ENCODE measurements around the gene IQGAP1. TPM values are rescaled to one million over a fixed set of nuclear protein-coding genes. Genes with fewer than 3 reads are reported as not detected.

The IQGAP1 gene
- polyA plus RNA-seq, 2 of the 4 experiments (the other 2 are of a cell fraction) = 100 to 168 TPM

DNA sequence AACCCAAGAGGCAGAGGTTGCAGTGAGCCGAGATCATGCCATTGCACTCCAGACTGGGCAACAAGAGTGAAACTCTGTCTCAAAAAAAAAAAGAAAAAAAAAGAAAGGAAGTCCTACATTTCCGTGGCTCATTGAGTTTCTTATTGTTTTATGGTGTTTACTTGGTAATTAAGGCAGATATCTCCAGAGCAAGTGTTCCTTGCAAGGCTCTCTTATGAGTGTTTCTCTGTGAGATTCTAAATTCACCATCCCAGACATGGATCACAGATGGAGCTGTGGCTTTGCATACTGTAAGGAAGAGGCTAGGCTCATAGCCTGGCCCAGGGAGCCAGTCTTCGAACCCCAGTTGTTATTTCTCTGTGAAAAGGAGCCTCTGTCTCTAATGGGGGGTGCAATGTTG, 53.0 kb downstream of the IQGAP1 start:
- 93% methylated on average over 3 of the region's 3 CpGs for WGBS (ENCODE audit: missing lambda C conversion rate)
- Histone ChIP-seq H3K4me3 (no peak overlapping the region), H3K27ac (no peak overlapping the region), H3K4me2 (no peak overlapping the region), H3K4me1 (no peaks in the 10 kb centered on the region), H3K9me3 (no peaks in the 10 kb centered on the region)
- DNase-seq (ENCODE audit: low read depth in 1 of 2, low spot score in 1 of 2) (no peak), ATAC-seq (no peak), FAIRE-seq (no peak)
- no peak for TF ChIP-seq MYC (IDR thresholded peaks at IDR 0.05; ENCODE audit: borderline replicate concordance, low read length)
- TF ChIP-seq, protein P1, sequence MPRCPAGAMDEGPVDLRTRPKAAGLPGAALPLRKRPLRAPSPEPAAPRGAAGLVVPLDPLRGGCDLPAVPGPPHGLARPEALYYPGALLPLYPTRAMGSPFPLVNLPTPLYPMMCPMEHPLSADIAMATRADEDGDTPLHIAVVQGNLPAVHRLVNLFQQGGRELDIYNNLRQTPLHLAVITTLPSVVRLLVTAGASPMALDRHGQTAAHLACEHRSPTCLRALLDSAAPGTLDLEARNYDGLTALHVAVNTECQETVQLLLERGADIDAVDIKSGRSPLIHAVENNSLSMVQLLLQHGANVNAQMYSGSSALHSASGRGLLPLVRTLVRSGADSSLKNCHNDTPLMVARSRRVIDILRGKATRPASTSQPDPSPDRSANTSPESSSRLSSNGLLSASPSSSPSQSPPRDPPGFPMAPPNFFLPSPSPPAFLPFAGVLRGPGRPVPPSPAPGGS (IDR thresholded peaks at IDR 0.05) = no peak
- no peak for TF ChIP-seq JUNB (IDR thresholded peaks at IDR 0.05)
- no peak for TF ChIP-seq FOSB (CRISPR knock-in tag; IDR thresholded peaks at IDR 0.05)
- no peak for TF ChIP-seq CBX8 (IDR thresholded peaks at IDR 0.05)
- TF ChIP-seq CHD2 (IDR thresholded peaks at IDR 0.05; ENCODE audit: low read length, partially characterized antibody) = no peak
- TF ChIP-seq, protein P2, sequence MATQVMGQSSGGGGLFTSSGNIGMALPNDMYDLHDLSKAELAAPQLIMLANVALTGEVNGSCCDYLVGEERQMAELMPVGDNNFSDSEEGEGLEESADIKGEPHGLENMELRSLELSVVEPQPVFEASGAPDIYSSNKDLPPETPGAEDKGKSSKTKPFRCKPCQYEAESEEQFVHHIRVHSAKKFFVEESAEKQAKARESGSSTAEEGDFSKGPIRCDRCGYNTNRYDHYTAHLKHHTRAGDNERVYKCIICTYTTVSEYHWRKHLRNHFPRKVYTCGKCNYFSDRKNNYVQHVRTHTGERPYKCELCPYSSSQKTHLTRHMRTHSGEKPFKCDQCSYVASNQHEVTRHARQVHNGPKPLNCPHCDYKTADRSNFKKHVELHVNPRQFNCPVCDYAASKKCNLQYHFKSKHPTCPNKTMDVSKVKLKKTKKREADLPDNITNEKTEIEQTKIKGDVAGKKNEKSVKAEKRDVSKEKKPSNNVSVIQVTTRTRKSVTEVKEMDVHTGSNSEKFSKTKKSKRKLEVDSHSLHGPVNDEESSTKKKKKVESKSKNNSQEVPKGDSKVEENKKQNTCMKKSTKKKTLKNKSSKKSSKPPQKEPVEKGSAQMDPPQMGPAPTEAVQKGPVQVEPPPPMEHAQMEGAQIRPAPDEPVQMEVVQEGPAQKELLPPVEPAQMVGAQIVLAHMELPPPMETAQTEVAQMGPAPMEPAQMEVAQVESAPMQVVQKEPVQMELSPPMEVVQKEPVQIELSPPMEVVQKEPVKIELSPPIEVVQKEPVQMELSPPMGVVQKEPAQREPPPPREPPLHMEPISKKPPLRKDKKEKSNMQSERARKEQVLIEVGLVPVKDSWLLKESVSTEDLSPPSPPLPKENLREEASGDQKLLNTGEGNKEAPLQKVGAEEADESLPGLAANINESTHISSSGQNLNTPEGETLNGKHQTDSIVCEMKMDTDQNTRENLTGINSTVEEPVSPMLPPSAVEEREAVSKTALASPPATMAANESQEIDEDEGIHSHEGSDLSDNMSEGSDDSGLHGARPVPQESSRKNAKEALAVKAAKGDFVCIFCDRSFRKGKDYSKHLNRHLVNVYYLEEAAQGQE (IDR thresholded peaks at IDR 0.05) = no peak
- TF ChIP-seq, protein P3, sequence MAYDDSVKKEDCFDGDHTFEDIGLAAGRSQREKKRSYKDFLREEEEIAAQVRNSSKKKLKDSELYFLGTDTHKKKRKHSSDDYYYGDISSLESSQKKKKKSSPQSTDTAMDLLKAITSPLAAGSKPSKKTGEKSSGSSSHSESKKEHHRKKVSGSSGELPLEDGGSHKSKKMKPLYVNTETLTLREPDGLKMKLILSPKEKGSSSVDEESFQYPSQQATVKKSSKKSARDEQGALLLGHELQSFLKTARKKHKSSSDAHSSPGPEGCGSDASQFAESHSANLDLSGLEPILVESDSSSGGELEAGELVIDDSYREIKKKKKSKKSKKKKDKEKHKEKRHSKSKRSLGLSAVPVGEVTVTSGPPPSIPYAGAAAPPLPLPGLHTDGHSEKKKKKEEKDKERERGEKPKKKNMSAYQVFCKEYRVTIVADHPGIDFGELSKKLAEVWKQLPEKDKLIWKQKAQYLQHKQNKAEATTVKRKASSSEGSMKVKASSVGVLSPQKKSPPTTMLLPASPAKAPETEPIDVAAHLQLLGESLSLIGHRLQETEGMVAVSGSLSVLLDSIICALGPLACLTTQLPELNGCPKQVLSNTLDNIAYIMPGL (CRISPR knock-in tag; IDR thresholded peaks at IDR 0.05; ENCODE audit: borderline replicate concordance) = no peak
- no peak for TF ChIP-seq SMC3 (IDR thresholded peaks at IDR 0.05)
- no peak for TF ChIP-seq SREBF2 (IDR thresholded peaks at IDR 0.05)
- TF ChIP-seq HEYL (CRISPR knock-in tag; IDR thresholded peaks at IDR 0.05) = no peak
- TF ChIP-seq, protein P4, sequence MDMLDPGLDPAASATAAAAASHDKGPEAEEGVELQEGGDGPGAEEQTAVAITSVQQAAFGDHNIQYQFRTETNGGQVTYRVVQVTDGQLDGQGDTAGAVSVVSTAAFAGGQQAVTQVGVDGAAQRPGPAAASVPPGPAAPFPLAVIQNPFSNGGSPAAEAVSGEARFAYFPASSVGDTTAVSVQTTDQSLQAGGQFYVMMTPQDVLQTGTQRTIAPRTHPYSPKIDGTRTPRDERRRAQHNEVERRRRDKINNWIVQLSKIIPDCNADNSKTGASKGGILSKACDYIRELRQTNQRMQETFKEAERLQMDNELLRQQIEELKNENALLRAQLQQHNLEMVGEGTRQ (IDR thresholded peaks at IDR 0.05) = no peak
- TF ChIP-seq EP300 (IDR thresholded peaks at IDR 0.05) = no peak
- no peak for TF ChIP-seq PHF8 (IDR thresholded peaks at IDR 0.05; ENCODE audit: borderline replicate concordance, low read depth)
- no peak for TF ChIP-seq NPAS2 (CRISPR knock-in tag; IDR thresholded peaks at IDR 0.05; ENCODE audit: borderline replicate concordance)
- TF ChIP-seq ZFP36 (IDR thresholded peaks at IDR 0.05; ENCODE audit: borderline replicate concordance, partially characterized antibody) = no peak
- no peak for TF ChIP-seq RNF2 (IDR thresholded peaks at IDR 0.05; ENCODE audit: borderline replicate concordance, low read depth)
- TF ChIP-seq RFX5 (IDR thresholded peaks at IDR 0.05) = no peak
- TF ChIP-seq, protein P5, sequence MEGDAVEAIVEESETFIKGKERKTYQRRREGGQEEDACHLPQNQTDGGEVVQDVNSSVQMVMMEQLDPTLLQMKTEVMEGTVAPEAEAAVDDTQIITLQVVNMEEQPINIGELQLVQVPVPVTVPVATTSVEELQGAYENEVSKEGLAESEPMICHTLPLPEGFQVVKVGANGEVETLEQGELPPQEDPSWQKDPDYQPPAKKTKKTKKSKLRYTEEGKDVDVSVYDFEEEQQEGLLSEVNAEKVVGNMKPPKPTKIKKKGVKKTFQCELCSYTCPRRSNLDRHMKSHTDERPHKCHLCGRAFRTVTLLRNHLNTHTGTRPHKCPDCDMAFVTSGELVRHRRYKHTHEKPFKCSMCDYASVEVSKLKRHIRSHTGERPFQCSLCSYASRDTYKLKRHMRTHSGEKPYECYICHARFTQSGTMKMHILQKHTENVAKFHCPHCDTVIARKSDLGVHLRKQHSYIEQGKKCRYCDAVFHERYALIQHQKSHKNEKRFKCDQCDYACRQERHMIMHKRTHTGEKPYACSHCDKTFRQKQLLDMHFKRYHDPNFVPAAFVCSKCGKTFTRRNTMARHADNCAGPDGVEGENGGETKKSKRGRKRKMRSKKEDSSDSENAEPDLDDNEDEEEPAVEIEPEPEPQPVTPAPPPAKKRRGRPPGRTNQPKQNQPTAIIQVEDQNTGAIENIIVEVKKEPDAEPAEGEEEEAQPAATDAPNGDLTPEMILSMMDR (IDR thresholded peaks at IDR 0.05) = no peak
- TF ChIP-seq, protein P6, sequence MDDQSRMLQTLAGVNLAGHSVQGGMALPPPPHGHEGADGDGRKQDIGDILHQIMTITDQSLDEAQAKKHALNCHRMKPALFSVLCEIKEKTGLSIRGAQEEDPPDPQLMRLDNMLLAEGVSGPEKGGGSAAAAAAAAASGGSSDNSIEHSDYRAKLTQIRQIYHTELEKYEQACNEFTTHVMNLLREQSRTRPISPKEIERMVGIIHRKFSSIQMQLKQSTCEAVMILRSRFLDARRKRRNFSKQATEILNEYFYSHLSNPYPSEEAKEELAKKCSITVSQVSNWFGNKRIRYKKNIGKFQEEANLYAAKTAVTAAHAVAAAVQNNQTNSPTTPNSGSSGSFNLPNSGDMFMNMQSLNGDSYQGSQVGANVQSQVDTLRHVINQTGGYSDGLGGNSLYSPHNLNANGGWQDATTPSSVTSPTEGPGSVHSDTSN (IDR thresholded peaks at IDR 0.05) = no peak
- ChIA-PET CTCF (interaction anchor here (0.6 to 1.2 kb wide), 3 partner anchors 8 to 197 kb away, joined by 3 to 6 read pairs (median 3); no protein-coding TSS in a partner anchor), POLR2A (no interaction called here)

Data from A549 (cell line).